Calu3 (cell line): Measurements from ENCODE around the gene CD93. TPM values are rescaled to one million over a fixed set of nuclear protein-coding genes. Genes with fewer than 3 reads are reported as not detected.

Source experiments
- BruUV-seq: library from RNA; stranded (reverse); fragments of 400-500 nt; replicated peaks from 2 replicates; lab custom pipeline; 2021; lab: Mats Ljungman, UMichigan
- CTCF ChIA-PET: fragments of 300-600 bp; sonication (Branson Sonifier 250); formaldehyde crosslinking; loops from one replicate; lab custom pipeline; 2022; ENCODE audit warnings: antibody characterized with exemption; lab: Charles Lee
- DNase-seq: peaks from one replicate; pipeline ENCODE4 v3.0.0; 2022
- H3K27ac Mint-ChIP-seq: one replicate; pipeline ENCODE4 v1.8.0; 2022; ENCODE audit warnings: mixed read lengths; ENCODE audit not compliant: unreplicated experiment
- H3K27me3 Mint-ChIP-seq: one replicate; pipeline ENCODE4 v1.8.0; 2022; ENCODE audit warnings: mixed read lengths; ENCODE audit not compliant: unreplicated experiment
- H3K36me3 Mint-ChIP-seq: one replicate; pipeline ENCODE4 v1.8.0; 2022; ENCODE audit warnings: mild to moderate bottlenecking, moderate library complexity, mixed read lengths; ENCODE audit not compliant: insufficient read depth, unreplicated experiment
- H3K4me1 Mint-ChIP-seq: one replicate; pipeline ENCODE4 v1.8.0; 2022; ENCODE audit warnings: mild to moderate bottlenecking, low read depth, mixed read lengths; ENCODE audit not compliant: unreplicated experiment
- H3K4me3 Mint-ChIP-seq: one replicate; pipeline ENCODE4 v1.8.0; 2022; ENCODE audit warnings: mild to moderate bottlenecking, low read depth, moderate library complexity, mixed read lengths; ENCODE audit not compliant: unreplicated experiment
- H3K9me3 Mint-ChIP-seq: one replicate; pipeline ENCODE4 v1.8.0; 2022; ENCODE audit warnings: low read depth, mixed read lengths; ENCODE audit not compliant: unreplicated experiment
- intact Hi-C: fragments of 100-400 bp; cut with micrococcal nuclease; formaldehyde crosslinking; loops from one replicate; pipeline ENCODE4 v1.10.0; 2022; ENCODE audit not compliant: unreplicated experiment
- total RNA-seq: library from RNA; stranded (reverse); gene quantifications from 2 replicates; pipeline ENCODE4 v1.2.3, GENCODE V29; 2022
- TF ChIP-seq, protein P1 (sequence below): fragments of 200-600 bp; IDR thresholded peaks from one replicate; pipeline ENCODE4 v1.8.0; 2022; ENCODE audit warnings: antibody characterized with exemption; ENCODE audit not compliant: unreplicated experiment

CD93 gene
- total RNA-seq, 1 experiment from 2014 or later = not detected

DNA sequence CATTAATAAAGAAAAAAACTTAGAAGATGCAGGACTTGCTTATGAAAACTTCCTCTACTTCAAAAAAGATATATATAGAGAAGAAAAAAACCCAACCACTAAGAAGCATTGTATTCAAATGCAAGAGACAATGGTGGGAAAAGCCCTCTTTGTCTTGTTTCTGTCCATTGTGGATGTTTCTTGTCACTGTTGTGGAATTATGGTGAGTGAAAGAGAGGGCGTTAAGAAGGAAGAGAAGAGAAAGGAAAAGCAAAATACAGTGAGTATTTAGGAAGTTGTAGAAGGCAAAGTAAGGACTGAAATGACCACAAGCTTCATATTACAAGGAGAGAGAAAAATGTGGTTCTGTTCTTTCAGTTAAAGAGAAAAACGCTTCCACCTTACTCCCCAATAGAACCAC, 22.5 kb downstream of the CD93 start:
- no peak for DNase-seq
- intact Hi-C loops = no loop called here
- Mint-ChIP-seq H3K4me1 (no peaks in the 10 kb centered on the region), H3K27ac (no peak overlapping the region), H3K9me3 (no peaks in the 10 kb centered on the region), H3K27me3 (peaks cover 22% of the 10 kb centered on the region), H3K4me3 (no peak overlapping the region), H3K36me3 (no peaks in the 10 kb centered on the region)
- TF ChIP-seq, protein P1, sequence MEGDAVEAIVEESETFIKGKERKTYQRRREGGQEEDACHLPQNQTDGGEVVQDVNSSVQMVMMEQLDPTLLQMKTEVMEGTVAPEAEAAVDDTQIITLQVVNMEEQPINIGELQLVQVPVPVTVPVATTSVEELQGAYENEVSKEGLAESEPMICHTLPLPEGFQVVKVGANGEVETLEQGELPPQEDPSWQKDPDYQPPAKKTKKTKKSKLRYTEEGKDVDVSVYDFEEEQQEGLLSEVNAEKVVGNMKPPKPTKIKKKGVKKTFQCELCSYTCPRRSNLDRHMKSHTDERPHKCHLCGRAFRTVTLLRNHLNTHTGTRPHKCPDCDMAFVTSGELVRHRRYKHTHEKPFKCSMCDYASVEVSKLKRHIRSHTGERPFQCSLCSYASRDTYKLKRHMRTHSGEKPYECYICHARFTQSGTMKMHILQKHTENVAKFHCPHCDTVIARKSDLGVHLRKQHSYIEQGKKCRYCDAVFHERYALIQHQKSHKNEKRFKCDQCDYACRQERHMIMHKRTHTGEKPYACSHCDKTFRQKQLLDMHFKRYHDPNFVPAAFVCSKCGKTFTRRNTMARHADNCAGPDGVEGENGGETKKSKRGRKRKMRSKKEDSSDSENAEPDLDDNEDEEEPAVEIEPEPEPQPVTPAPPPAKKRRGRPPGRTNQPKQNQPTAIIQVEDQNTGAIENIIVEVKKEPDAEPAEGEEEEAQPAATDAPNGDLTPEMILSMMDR = no peak
- BruUV-seq = no TSS peak
- CTCF ChIA-PET = no interaction called here

DNA sequence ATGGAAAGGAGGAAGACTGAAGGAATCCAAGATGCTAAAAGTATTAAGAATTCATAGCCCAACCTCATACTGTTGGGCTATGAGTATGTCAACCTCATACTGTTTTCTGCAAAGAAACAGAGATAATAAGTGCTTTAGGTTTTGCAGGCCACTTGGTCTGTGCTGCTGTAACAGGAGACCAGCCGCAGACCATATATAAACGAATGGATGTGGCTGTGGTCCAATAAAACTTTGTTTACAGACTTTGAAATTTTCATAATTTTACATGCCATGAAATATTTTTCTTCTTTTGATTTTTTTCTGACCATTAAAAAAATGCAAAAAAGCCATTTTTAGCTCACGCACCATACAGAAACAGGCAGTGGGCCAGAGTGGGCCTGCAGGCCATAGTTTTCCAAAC, 23.0 kb downstream of the CD93 start:
- no peak for DNase-seq
- intact Hi-C loops = no loop called here
- Mint-ChIP-seq H3K36me3 (no peaks in the 10 kb centered on the region), H3K9me3 (no peaks in the 10 kb centered on the region), H3K27ac (no peak overlapping the region), H3K27me3 (peaks cover 22% of the 10 kb centered on the region), H3K4me1 (no peaks in the 10 kb centered on the region), H3K4me3 (no peak overlapping the region)
- BruUV-seq = no TSS peak
- CTCF ChIA-PET = no interaction called here
- TF ChIP-seq, protein P1 = no peak

DNA sequence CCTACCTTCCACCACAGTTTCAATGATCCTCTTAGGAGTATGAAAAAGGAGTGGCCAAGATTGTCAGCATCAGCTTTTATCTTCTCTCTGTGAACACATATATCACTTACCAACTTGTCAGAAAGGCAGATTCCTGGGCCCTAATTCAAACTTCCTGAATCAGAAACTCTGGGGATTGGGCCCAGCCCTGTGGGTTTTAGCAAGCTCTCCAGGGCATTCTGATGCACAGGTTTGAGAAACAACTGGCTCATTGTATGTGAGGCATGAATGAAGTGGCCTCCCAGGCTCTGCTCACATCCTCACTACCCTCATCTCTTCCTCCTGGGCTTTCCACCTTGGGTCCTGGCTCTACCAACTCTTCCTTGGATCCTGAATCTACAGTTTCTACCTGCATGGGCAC, 23.5 kb downstream of the CD93 start:
- H3K4me1 Mint-ChIP-seq = no peaks in the 10 kb centered on the region
- H3K9me3 Mint-ChIP-seq = no peaks in the 10 kb centered on the region
- TF ChIP-seq, protein P1 = no peak
- no peak overlapping the region for H3K4me3 Mint-ChIP-seq
- intact Hi-C loops = no loop called here
- CTCF ChIA-PET = no interaction called here
- BruUV-seq = no TSS peak
- H3K27me3 Mint-ChIP-seq = peaks cover 22% of the 10 kb centered on the region
- no peak for DNase-seq
- no peak overlapping the region for H3K27ac Mint-ChIP-seq
- H3K36me3 Mint-ChIP-seq = no peaks in the 10 kb centered on the region

DNA sequence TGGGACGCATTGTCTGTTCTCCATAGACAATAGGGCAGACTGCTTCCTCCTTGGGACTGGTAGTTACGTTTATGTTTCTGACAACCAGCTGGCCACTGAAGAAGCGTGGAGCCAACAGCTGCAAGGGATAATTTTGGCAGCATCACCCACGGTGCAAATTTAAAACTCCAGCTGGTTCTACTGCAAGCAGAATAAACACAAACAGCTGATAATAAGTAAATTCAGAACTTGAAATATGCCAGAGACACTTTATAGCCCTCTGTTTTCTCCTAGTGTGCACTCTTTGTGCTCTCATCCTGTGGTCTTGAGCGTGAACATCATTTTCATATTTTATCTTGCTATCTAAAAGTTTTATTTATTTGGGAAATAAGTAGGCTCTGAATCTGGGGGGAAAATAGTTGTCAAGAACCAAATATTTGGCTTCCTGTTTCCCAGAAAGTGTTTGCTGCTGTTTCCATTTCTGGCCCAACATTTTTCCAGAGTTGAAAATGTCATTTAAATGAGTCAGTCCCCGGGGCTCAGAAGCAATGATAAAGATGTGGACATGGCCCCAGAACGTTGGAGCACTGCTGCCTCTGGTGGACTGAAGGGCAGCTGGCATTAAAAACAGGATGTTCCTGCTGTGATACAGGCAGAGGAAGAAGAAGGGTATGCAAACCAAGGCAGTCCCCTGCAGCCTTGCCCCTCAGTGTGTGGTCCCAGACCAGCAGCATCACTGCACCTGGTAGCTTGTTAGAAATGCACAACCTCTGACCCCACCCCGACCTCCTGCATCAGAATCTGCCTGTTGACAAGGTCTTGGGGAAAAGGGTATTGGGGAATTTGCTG, 24.2 kb downstream of the CD93 start:
- CTCF ChIA-PET = no interaction called here
- no peak overlapping the region for H3K27ac Mint-ChIP-seq
- BruUV-seq = no TSS peak
- H3K36me3 Mint-ChIP-seq = no peaks in the 10 kb centered on the region
- DNase-seq = no peak
- H3K4me1 Mint-ChIP-seq = no peaks in the 10 kb centered on the region
- H3K27me3 Mint-ChIP-seq = peaks cover 22% of the 10 kb centered on the region
- no peak overlapping the region for H3K4me3 Mint-ChIP-seq
- intact Hi-C loops = no loop called here
- TF ChIP-seq, protein P1 = no peak
- H3K9me3 Mint-ChIP-seq = no peaks in the 10 kb centered on the region
